A549 treated with AZD9567 at 1 μM for 4 hours (cell line): ENCODE results near the gene DYNLT3. TPM values are rescaled to one million over a fixed set of nuclear protein-coding genes. Genes with fewer than 3 reads are reported as not detected.

Source experiments
- total RNA-seq: library from RNA; stranded (reverse); fragments of 200-300 nt; extraction: Qiagen RNA extraction; gene quantifications from 5 replicates; pipeline ENCODE4 v1.2.3, GENCODE V29; 2022; ENCODE audit not compliant: insufficient read depth

The DYNLT3 gene, protein sequence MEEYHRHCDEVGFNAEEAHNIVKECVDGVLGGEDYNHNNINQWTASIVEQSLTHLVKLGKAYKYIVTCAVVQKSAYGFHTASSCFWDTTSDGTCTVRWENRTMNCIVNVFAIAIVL
- 11.5 to 17.8 TPM (median 17.3 TPM) in 5 replicates for total RNA-seq

GRCh38 chrX:37846934-37847732 is at the start of gene DYNLT3:
DYNLT3 (minus strand) TSS chrX:37847571; CDS start chrX:37847510, 61 bp downstream.

Other genes starting within 250 kb of the DYNLT3 start
- 0.34 to 0.40 TPM (median 0.35 TPM) in 4 of 5 replicates, not detected in the other for gene XK, start 161.8 kb downstream of the DYNLT3 start, total RNA-seq
- 0.01 TPM in 3 of 5 replicates, not detected in the others for gene CYBB, start 67.5 kb downstream of the DYNLT3 start, total RNA-seq
- 0.21 to 0.53 TPM (median 0.22 TPM) in 5 replicates for gene SYTL5, start 159.0 kb upstream of the DYNLT3 start, total RNA-seq